Measurements from ENCODE around the gene PFN1.

DNA sequence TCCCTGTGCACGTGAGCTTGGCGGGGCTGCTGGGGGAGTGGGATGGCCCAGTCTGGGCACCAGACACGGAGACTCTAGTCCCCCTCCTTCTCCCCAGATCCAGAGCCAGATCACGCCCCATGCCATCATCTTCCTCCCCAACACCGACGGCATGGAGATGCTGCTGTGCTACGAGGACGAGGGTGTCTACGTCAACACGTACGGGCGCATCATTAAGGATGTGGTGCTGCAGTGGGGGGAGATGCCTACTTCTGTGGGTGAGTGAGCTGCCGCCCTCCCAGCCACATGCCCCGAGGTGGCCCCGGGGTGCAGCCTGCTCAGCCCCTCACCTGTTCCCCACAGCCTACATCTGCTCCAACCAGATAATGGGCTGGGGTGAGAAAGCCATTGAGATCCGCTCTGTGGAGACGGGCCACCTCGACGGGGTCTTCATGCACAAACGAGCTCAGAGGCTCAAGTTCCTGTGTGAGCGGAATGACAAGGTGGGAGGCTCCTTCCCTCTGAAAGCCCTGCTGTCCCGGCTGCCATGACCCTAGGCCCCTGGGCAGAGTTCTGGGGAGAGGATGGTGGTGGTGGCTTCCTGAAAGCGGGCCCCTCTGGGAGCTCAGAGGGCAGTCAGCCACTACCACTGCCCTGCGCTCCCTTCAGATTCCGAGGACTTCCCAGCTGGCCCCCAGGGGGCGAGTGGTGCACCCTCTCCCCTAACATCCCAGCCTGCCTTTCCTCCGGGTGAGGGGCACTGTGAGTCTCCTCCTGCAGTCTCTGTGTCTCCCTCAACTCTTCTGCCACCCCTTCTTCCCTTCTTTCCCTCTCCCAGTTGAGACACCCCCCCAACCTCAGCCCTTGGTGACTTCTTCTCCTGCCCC is 51.8 kb downstream of the PFN1 start:
- TF ChIP-seq EZH2 (IDR thresholded peaks at IDR 0.05; ENCODE audit: insufficient read depth, poor library complexity, severe bottlenecking) (no peak), EZH2phosphoT487 (IDR thresholded peaks at IDR 0.05; ENCODE audit: insufficient read depth, low read depth) (no peak)
